GM13977 (cell line): Measurements from ENCODE around the gene MAPK9.
"Not testable (repeated sequence)": the region's sequence is repeated elsewhere in the genome, so short reads cannot be mapped to it uniquely, and the experiment has no call there.

Experiments used
- DNase-seq: peaks from one replicate; pipeline ENCODE4 v3.0.0; 2012; ENCODE audit warnings: low spot score
- CTCF ChIP-seq: IDR thresholded peaks from 2 replicates; pipeline ENCODE4 v1.5.1; 2012; ENCODE audit warnings: mild to moderate bottlenecking, control low read depth; ENCODE audit not compliant: insufficient read depth; ENCODE audit errors: extremely low read depth, missing control alignments
- in situ Hi-C: fragments of 300-500 bp; cut with MboI; formaldehyde crosslinking; loops from one replicate; pipeline ENCODE4 v1.12.0; 2022; ENCODE audit warnings: low sequenced_read_pairs, low pct_unique_long_range_greater_than_20kb, mixed read lengths, inconsistent platforms; ENCODE audit not compliant: unreplicated experiment

Gene MAPK9

GRCh38 chr5:180304016-180304292 is 12.1 kb upstream of the MAPK9 start:
- in situ Hi-C loops = no loop called here
- no peak for DNase-seq
- TF ChIP-seq CTCF = no peak

GRCh38 chr5:180303226-180304015 is 11.5 kb upstream of the MAPK9 start:
- in situ Hi-C loops = no loop called here
- DNase-seq = no peak
- no peak for TF ChIP-seq CTCF

GRCh38 chr5:180302256-180302655 is 10.4 kb upstream of the MAPK9 start:
- TF ChIP-seq CTCF = no peak
- in situ Hi-C loops = no loop called here
- DNase-seq = no peak

GRCh38 chr5:180301253-180301652 is 9.4 kb upstream of the MAPK9 start:
- DNase-seq = no peak
- in situ Hi-C loops = no loop called here
- no peak for TF ChIP-seq CTCF

- no peak for TF ChIP-seq CTCF
- DNase-seq = no peak
- in situ Hi-C loops = no loop called here
Measured at GRCh38 chr5:180299526-180299925, 7.6 kb upstream of the MAPK9 start.

- in situ Hi-C loops, DNase-seq: not testable (repeated sequence)
Measured at GRCh38 chr5:180299014-180299413, 7.1 kb upstream of the MAPK9 start.

GRCh38 chr5:180297587-180298282 is 5.9 kb upstream of the MAPK9 start:
- no peak for DNase-seq
- TF ChIP-seq CTCF = no peak
- in situ Hi-C loops = no loop called here
